GM18868 (cell line): ENCODE data around the gene PHYH.
"Not testable (repeated sequence)": the region's sequence is repeated elsewhere in the genome, so short reads cannot be mapped to it uniquely, and the experiment has no call there.

Source experiments
- ATAC-seq: cut with Tn5 transposase; IDR thresholded peaks from one replicate; pipeline ENCODE4 v1.9.1; 2021; ENCODE audit warnings: mild to moderate bottlenecking, moderate library complexity; ENCODE audit not compliant: unreplicated experiment

PHYH gene

DNA sequence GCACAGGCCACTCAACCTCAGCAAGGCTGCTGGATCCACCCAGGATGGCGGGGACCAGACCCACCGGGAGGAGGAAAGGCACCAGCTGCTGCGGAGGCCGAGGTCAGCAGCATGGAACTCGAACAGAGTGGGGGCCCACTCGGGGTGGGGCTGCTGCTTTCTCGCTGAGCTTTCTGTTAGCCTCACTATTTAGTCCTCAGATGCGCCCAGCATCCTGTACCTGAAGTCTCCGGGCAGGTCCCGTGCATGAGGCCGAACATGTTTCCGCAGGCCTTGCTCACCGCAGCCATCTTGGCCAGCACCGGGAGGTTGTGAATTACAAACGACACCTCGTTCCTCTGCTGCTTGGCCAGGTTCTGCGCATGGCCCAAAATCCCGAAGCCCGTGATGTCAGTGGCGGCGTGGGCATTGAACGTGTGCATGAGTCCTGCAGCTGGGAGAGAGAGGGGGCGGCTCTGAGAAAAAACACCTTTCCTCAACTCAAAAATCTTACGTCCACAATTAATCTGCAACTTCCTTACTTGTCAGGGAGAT lies 22.8 kb upstream of the PHYH start:
- ATAC-seq, result no peak

DNA sequence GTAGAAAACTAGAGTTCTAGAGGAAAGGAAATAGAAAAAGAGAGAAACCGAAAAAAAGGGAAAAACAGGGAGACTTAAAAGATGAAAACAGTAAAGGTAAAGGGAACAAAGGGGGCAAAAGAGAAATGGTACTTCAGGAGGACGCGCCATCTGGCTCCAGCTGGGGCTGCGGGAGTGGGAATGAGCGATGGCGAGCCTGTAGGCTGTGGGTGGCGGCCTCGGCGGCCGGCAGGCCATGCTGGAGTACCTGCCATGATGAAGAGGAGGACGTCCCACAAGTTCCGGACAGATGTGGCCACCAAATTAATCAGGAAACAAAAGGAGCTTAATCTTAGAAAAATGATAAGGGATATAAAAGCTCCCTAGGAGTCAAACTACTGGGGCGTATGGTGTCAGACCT lies 21.7 kb upstream of the PHYH start:
- ATAC-seq, result no peak

DNA sequence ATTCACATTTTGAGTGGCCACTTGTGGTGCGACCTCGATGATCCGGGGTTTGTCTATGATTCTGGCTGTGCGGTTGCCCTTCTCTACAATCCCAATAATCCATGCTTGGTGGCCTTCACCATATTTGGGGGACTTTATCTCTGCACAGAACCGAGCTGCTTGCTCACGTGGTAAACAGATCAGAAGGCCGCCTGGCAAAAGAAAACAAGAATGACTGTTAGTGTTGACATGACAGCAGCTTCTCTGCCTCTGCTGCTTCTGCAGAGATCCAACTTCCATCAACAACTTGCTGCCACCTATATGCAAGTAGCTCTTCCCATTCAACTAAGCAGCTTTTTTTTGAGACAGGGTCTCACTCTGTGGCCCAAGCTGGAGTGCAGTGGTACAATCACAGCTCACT lies 19.3 kb upstream of the PHYH start:
- no peak for ATAC-seq

DNA sequence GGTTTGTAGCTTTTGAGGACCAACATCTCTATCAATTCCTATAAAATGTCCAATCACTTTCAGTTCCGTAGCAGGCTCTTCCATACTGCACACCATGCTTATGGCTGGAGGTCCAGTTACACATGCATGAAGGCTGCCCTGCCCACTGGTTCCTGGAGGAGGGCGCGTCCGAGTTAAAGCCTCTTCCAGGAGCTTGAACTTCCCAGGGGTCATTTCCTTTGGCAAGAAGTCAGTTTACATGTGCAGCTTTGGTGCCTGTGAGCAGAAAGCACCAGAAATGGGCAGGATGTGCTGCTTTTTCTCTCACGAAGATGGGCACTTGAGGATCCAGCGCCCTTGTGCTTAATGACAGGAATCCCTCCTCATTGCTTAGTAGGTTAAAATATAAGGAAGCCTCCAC lies 17.6 kb upstream of the PHYH start:
- no peak for ATAC-seq

DNA sequence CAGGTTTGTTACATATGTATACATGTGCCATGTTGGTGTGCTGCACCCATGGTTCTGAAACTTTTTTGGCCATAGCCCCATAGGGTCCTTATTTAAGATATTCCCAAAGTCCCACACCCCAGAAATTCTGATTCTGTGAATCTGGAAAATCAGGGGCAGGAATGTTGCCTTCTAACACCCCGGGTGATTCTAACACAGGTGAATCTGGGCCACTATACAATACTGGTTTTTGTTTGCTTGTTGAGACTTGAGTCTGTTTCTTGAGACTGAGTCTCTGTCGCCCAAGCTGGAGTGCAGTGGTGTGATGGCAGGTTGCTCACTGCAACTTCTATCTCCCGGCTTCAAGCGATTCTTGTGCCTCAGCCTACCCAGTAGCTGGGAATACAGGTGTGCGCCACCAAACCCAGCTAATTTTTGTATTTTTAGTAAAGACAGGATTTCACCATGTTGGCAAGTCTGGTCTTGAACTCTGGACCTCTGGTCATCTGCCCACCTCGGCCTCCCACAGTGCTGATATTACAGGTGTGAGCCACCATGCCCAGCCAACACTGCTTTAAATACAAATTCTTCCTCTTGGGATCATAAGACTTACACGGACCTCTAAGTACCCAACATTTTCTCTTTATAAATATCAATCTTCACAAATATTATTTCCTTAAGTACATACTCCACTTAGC lies 16.9 kb upstream of the PHYH start:
- no peak for ATAC-seq

DNA sequence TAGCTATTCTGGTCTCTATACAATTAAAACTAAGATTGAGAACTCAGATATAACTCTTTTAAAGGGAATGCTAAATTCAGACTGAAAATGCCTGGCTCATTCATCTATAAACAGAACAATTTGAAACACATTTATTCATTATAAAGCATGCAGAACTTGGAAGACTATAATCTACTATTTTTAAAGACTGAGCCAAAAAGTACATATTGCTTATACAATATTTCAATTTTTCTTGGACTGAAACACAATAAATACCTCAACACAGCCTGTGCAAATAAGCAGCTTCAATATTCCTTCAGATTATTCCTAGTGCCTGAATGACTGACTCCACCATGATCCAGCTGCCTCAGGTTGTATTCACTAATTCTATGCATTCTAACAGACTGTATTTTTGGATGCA lies 15.5 kb upstream of the PHYH start:
- ATAC-seq, result no peak

DNA sequence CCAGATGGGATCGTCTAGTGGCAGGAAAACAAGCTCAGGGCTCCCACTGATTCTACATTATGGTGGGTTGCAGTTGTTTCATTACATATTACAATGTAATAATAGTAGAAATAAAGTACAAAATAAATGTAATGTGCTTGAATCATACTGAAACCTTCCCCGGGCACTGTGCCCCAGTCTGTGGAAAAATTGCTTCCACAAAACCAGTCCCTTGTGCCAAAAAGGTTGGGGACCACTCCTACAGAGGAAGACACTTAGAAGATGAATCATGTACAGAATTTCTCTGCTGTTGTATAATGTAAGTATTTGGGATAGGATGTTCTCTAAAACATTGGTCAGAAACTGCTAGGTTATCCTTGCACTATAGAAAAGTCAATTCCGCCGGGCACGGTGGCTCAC lies 11.3 kb upstream of the PHYH start:
- ATAC-seq, result no peak

DNA sequence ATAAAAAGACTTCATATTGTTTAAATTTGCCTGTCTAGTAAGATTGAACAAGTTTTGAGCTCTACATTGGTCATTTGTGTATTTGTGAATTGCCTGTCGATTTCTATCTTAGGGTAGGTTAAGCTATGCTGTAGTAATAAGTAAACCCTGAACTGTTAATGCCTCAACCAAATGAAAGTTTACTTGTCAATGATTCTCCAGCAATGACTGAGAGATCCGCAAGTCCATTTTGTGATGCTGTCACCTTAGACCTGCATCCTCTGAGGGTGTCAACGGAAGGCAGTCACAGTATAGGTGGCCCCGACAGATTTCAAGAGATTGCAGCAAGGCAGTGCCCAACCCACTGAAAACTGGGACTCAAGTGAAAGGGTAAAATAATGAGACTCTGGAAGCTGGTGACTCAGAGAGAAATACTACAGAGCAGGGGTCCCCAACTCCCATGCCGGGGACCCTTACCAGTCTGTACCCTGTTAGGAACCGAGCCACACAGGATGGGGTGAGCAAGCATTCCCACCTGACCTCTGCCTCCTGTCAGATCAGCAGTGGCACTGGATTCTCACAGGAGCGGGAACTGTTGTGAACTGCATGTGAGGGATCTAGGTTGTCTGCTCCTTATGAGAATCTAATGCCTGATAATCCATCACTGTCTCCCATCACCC lies 10.8 kb upstream of the PHYH start:
- no peak for ATAC-seq

DNA sequence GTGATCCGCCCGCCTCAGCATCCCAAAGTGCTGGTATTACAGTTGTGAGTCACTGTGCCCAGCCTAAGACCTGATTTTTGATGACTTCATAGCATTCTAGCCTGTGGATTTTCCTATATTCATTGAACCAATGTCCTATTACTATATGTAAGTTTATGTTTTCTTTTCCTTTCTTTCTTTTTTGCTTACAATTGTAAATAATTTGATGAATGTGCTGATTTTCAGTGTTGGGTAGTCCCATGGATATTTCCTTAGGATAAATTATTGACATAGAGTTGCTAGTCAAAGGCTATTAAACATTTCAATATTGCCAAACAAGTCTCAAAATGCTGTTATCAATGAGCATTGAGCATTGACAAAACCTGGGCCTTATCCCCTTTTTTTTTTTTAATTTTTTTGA lies 9.9 kb upstream of the PHYH start:
- no peak for ATAC-seq

DNA sequence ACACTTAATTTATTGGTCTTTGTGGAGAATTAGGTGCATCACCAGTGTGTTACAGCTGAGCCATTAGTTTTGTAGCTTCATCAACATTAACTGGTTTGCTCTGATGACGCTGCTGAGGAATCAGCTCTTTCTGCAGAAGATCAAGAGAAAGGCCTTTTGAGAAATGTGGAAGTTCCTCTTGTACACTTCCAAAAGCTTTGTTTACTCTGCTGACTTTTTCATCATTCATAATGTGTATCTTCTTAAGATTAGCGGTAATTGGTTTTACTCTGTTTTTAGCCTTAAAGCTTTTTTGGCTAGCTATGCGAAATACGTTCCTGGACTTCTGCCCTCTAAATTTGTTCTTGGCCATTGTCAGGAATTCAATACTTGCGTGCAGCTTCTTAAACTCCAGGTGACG lies 8.2 kb upstream of the PHYH start:
- ATAC-seq, result no peak

DNA sequence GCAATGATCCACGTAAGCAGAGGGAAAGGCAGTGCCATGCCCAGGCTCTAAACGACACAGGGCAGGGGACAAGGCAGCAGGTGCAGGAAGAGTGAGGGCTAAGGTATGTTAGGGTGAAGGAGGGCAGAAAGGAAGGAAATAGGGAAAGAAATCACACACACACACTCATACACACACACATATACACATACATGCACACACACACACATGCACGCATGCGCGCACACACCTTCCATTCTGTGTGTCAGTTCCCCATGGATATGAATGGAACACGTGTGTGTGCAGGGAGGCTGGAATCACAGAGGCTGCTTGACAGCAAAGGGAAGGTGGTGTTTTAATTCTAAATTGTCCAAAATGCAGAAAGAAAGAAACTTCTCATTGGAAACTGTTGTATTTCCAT lies 6.2 kb upstream of the PHYH start:
- ATAC-seq, result no peak

DNA sequence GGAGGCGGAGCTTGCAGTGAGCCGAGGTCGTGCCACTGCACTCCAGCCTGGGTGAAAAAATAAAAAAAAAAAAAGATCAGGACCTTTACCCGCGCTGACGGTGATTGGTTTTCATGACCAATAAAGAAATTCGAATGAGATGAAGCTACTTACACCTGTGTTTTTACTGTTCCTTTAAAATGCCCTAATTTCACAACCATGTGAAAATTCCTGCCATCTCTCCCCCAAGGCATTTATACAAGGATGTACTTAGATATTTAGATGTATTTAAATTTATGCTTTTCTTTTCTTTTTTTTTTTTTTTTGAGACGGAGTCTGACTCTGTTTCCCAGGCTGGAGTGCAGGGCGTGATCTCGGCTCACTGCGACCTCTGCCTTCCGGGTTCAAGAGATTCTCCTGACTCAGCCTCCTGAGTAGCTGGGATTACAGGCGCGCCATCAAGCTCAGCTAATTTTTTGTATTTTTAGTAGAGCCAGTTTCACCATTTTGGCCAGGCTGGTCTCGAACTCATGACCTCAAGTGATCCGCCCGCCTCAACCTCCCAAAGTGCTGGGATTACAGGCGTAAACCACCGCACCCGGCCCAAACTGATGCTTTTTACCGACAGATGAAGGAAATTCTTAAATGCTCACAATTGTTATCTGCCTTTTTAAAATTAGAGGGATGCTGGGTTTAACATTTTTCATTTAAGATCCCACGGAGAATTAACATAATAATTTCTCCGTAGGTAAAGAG lies 3.1 kb upstream of the PHYH start:
- no peak for ATAC-seq

DNA sequence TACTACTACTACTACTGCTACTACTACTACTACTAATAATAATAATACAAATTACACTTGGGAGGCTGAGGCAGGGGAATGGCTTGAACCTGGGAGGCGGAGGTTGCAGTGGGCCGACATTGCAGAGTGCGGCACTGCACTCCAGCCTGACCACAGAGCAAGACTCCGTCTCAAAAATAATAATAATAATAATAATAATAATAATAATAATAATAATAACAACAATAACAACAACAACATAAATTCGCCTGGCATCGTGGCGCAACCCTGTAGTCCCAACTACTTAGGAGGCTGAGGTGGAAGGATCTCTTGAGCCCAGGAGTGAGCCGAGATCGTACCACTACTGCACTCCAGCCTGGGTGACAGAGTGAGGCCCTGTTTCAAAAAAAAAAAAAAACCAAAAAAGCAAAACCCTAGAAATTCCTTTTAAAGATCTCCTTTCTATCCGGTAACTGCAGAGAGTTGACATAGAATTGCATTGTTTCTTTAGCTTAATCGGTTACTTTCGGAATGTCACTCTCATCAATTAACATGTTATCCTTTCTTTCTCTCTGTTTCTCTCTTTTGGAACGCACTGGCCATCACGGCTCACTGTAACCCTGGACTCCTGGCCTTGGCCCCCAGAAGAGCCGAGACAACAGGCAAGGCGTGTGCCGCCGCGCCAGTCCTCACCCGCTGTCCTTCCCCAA lies 972 bp downstream of the PHYH start:
- ATAC-seq, result no peak

DNA sequence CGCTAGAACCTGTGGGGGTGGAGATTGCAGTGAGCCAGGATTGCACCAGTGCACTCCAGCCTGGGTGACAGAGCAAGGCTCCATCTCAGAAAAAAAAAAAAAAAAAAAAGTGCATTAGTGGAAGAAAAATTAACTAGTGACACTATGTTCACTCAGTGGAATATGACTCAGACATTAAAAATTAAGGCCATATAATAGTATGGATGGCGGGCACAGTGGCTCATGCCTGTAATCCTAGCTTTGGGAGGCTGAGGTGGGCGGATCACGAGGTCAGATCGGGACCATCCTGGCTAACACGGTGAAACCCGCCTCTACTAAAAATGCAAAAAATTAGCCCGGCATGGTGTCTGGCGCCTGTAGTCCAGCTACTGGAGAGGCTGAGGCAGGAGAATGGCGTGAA lies 3.4 kb downstream of the PHYH start:
- ATAC-seq, result no peak

DNA sequence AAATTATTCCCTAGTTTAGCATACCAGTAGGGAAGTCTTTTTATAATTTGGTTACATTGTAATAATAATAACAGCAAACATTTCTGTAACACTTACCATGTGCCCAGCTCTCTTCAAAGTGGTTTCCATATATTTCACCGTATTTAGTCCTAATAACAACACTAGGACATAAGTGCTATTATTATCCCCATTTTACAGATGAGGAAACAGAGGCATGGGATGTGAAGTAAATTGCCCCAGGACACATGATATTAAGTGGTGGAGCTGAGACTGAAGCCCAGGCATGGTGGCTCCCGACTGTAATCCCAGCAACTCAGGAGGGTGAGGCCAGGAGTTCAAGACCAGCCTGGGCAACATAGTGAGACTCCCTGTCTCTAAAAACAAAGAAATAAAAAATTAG lies 5.1 kb downstream of the PHYH start:
- no peak for ATAC-seq

DNA sequence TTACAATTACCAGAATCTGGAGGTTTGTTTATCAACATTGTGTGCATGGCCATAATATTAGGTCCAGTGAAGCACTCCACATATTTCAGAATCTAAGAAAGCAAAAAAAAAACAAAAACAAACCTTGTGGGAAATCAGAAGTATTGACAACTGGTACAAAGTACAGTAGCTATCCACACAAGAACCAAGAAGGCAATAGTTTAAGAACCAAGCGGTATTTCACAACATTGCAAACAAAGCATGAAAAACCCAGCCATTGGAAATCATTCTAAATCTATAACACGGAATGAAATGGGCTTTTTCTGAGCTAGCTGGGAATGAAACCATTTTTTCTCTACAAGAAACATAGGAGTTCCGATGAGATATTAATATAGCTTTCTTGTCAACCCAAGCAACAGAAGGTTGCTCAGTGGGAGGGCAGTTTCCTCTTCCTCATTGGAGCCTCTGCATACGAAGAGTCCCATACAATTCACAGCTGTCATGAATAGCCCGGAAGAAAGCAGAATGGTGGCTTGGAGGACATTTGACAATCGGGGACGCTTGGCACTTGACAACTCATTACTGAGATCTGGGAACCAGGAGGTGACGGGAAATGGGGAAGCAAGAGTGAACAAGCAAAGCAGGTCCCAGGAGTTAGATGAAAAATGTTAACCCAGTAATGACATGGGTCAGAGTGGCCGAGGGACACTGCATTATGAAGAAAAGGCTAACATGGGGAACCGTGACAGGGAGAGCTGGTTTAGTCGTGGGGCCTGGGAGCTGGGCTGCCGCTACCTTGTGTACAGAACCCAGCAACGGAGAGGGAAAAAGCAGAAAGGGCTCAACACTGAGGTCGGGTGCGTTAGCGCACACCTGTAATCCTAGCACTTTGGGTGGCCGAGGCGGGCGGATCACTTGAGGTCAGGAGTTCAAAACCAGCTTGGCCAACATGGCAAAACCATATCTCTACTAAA lies 7.8 kb downstream of the PHYH start:
- ATAC-seq, result no peak

DNA sequence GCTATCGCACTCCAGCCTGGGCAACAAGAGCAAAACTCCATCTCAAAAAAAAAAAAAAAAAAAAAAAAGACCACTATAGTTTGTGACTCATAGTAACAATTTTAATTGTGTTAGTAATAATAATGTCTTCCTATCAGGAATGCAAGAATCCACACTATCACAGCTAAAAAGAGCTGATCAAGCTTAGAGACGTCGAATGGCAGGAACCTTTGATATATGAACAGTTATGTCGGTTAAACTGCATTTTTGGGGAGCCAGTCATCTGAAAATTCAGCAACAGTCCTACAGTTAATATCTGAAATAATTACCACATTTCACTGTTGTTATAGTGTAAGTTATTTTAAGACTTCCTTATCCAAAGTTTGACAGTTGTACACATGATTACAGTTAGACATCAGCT lies 8.8 kb downstream of the PHYH start:
- ATAC-seq, result no peak

DNA sequence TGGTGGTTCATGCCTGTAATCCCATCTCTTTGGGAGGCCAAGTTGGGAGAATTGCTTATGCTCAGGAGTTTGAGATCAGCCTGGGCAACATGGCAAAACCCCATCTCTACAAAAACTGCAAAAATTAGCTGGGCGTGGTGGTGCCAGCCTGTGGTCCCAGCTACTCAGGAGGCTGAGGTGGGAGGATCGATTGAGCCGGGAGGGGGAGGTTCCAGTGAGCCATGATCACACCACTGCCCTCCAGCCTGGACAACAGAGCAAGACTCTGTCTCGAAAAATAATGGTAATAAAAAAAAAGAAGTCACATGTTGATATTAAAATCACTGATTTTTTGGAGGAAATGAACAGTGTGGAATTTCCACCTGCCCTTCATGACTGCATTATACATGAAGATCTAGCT lies 15.8 kb downstream of the PHYH start:
- no peak for ATAC-seq

DNA sequence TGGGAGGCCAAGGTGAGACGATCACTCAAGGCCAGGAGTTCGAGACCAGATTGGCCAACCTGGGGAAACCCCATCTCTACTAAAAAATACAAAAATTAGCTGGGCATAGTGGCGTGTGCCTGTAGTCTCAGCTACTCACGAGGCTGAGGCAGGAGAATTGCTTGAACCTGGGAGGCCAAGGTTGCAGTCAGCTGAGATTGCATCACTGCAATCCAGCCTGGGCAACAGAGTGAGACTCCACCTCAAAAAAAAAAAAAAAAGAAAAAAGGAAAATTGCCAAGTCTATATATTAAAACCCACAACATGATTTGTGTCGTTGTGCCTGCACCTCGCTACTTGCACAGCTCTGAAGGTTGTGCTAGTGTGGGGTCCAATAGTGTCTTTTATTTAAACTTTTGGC lies 17.5 kb downstream of the PHYH start:
- not testable (repeated sequence) for ATAC-seq

DNA sequence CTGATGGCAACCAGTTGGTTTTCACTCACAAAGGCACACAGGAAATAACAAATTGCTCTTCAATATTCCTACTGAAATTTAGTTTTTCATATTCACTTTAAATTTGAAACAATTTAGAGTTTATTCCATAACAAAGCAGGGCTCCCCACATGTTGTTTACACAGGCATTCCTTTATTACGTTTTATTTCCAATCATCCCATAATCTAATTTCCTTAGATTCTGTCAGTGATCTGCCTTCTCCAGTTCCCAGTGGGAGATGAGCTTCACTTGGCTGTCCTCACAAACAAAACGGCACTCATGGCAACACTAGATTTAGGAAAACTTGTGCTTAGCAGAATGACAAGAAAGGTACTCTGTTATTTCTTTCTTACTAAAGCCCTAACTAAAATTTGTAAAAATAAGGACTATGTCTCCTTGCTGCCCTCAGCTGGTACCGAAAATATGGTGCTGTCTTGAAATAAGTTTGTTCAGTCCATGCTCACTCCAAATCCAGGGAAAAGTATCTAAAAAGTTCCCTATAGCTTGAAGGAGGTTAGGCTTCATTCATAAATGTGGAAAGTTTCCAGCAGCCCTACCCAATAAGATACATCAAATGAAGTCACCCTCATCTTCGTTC lies 23.0 kb downstream of the PHYH start:
- ATAC-seq, result no peak
